HG03108 (cell line): ENCODE results near the gene DNAH8.

Experiments used
- ATAC-seq: cut with Tn5 transposase; IDR thresholded peaks from one replicate; pipeline ENCODE4 v1.9.1; 2021; ENCODE audit warnings: moderate library complexity; ENCODE audit not compliant: unreplicated experiment

Gene DNAH8

DNA sequence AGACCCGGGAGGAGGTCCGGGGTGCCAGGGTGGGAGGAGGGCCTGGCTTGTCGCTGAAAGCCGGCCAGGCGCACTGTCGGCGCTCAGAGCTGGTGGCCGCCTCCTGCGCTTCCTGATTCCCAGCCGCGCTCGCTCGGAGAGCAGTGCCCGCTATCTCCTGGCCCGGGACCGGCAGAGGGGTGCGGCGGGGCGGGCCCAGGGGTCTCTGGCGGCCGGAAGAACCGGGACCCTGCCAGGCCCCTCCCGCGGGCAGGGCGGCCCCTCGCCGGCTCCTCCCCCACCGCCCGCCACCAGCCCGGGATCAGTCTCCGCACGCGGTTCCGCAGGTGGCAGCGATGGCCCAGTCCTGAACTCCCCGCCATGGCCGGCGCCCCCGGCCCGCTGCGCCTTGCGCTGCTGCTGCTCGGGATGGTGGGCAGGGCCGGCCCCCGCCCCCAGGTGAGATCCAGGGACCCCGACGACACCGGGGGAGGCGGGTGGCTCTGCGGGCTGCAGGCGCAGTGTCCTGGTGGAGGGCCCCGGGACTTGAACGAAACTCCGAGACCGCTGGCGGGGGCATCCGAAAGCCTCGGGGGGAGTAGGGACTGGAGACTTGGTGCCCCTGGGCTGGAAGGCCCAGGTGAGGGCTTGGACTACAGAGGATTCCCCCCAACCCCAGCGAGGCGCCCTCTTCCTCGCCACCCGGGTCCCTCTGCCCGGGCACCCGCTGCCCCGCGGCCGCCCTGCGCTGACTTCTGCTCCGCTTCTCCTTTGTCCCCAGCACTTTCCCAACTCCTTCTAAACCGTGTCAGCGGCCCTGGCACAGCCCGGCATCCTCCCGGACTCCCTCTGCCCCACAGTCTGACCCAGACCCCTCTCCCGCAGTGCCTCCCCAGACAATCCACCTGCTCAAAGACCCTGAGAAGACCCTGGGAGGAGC, 333.6 kb downstream of the DNAH8 start, which contains the start of gene GLP1R:
GLP1R (plus strand) TSS at position 301 of the 919 bp plus-strand sequence; CDS start at position 361, 60 bp downstream.
- ATAC-seq = no peak

DNA sequence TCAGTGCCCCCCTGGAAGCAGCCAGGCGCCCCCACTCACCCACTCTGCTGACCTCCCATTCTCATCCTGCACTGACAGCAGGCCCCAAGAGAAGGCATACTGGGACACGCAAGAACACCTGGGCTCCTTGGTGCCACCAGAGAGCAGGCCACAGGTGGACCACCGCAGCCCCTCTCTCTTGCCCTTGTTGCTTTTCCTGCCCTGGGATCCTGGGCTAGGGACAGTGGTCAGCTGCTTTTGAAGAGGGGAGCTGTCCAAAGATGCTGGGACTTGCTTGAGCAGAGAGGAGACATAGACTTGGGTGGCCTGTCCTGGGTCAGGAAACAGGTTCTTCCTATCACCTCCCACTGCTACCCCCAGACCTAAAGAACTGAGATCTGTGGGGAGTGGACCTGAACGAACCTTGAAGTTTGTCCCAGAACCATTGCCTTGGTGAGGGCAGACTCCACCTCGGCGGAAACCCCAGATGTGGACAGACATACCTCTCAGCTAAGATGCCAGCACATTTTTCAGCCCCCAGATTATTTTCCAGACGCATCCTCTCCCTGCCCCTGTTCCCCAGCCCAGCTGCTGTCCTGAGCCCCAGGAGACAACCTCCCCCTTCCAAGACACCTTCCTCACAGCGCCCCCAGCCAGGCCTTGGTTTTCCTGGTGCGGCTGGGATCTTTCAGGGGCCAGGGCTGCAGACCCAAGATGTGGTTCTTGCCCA, 334.6 kb downstream of the DNAH8 start:
- no peak for ATAC-seq

DNA sequence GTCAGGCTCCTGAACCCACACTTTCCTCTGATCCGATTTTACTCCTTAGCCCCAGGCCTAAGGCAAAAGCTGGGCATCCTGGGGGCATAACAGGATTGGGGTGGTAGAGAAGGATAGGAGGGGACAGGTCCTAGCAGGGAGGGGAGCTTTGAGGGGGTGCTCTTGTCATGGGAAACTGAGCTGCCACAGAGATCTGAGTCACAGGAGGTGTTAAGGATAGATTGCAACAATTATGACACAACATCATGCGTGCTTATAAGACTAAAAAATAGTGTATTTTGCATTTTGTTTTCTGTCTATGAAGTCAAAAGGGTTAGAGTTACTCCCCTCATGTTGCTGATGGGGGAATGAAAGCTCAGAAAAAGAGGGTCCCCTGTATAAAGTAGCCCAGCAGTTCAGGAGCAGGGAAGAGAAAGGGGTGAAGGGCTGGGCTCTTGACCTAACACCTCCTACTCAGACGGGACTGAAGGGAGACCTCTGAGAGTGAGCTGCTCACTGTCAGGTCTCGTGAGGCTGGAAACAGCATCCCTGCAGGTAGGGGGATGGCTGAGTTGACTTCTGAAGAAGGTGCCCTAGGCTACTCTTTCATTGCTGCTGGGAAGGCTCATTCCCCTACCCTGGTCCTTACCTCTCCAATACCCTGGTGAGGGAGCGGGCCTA, 335.5 kb downstream of the DNAH8 start:
- ATAC-seq = no peak

DNA sequence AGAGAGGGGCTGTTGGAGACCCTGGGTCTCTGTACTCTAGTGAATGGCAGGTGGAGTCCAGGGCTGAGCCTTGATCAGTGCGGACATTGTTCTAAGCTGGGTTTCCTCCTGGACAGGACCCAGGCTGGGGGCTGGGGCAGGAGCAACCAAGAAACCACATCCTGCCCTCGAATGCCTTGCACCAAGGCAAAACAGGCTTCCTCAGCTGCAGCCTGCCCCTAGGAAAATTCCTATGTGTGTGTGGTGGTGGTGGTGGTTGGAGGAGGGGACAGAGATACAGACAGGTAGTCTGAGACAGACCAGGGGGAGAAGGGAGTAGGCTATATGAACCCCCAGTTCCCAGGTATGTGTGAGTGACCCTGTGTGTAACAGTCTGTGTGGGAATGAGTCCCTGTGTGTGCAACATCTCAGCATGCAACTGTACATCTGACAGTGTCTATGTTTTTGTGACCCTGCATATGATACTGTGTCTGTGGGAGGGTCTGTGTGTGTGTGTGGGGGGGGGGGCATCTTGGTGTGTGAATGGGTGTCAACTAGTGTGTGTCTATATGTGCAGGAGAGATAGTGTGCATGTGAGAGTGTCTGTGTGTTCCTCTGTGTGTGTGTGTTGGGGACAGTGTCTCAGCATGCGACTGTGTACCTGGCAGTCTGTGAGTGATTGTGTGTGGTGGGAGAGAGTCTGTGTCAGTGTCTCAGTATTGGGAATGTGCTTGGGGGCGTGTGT, 336.4 kb downstream of the DNAH8 start:
- ATAC-seq = no peak

DNA sequence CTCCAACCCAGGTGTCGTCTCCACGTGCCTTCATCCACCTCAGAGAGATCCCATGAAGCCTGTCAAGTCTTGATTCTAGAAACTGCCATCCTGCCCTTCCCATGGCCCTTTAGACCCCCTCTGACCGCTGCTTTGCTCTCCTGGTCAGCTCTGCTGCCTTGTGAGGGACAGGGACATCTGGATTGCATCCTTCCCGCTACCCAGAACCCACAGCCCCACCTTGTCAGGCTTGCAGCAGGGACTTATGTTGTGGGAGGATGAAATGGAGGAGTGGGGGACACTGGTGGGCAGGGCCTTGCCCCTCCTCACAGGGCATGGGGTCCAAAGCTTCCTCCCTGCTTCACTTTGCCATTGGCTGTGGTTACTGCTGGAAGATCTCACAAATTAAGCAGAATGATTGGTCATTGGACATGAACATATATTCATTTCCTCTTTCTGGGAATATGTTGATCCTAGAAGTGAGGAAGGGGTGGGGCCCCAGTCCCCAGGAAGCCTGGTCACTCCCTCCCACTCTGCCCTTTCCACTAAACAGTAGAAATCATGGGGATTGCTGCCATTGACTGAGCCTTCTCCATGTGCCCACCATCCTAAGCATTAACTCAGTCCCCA, 338.0 kb downstream of the DNAH8 start:
- no peak for ATAC-seq

DNA sequence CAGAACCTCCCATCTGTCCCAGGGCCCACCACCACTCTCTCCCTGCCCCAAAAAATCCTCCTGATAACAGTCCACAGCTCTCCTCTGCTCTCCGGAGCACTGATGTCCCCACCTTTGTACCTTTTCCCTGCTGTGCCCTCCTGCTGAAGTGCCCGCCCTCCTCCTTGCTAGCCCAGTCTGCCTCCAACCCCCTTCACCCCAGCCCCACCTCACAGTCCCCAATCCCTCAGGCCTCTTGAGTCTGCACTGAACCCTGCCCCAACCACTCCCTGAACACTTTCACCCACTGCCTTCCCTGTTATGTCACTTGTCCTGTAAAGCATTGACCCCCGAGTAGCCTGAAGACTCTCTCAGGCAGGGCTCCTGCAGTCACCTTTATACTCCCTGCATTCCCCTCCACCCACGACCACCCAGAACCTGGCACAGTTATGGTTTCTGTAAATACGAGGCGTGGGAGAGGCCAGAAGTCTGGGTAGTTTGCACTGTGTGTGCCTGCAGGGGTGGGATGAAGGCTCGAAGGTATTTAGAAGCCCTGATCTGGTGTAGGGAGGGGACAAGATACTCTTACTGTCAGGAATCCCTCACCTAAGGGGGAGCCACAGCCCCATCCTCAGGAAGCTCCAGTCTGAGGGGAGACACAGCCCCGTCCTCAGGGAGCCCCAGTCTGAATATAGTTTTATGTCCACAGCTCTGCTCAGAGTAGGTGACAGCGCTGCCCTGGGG, 338.9 kb downstream of the DNAH8 start:
- ATAC-seq = no peak

DNA sequence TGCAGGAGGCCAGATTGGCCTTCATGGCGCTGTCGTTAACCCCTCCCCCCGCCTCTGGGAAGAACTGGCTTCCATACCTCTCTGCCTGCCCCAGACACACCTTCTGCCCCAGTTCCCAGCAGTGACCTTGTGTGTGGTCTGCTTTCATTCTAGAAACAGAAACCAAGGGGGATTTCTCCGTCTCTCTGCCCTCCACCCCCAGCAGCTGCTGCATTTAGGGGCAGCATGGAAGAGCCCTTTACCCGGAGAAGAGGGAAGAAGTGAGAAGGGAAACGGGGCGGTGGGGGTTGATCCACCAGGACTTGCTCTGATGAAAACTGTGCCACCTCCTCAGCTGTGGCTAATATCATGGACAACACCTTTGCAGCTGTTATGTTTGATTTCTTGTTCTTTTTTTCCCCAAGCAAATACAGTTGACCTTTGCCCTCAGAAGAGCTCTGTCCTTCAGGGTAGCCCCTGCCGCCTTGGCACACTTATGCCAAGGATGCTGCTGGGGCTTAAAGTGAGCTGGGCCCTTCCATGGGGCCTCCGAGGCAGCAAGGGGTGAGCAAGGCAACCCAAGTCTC, 339.5 kb downstream of the DNAH8 start:
- ATAC-seq = no peak

DNA sequence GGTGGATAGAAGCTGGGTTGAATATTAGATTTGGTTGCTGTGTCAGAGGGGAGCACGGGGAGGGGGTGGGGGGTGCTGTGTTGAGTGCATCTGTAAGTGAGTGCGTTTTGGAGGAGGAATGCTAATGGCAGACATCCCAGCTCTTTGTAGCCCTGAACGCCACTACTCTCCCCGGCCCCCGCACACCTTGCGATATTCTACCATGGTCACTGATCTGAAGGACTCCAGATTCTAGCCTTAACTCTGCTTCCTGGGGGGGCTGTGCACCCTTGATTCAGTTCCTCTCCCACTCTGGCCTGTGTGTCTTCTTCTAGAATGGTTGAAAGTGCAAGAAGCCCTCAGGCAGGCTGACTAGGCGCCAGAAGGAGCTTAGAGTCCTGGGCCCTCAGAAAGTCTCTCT, 340.6 kb downstream of the DNAH8 start:
- no peak for ATAC-seq

DNA sequence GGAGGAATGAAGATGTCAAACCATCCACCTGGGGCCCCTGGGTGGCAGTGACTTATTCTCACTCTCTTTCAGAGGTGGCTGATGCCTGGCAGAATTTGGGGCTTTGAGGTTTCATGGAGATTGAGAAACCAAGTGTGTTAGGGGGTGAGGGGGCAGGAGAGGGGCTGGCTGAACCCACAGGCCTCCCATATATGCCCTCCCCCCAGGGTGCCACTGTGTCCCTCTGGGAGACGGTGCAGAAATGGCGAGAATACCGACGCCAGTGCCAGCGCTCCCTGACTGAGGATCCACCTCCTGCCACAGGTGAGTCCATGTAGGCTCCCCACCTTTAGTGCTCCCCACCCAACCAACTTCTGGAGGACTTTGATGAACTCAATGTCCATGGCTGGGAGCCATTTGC, 341.1 kb downstream of the DNAH8 start:
- ATAC-seq = no peak

DNA sequence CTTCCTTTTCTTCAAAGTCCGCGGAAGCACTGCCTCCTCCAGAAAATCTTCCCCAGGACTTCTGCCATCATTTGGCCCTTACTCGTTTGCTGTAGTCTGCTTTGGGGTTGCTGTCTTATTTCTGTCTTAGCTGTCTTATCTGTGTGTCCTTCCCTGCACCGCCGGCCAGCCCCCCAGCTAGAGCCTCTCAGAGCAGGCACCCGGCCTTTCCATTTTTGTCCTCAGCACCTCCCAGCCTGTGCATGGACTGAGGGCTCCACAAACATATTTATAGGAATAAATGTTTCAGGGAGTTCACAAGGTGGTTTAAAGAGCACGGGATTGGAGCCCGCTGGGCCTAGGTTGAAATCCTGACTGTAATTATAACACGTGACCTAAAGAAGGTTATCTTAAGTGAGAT, 341.6 kb downstream of the DNAH8 start:
- no peak for ATAC-seq

DNA sequence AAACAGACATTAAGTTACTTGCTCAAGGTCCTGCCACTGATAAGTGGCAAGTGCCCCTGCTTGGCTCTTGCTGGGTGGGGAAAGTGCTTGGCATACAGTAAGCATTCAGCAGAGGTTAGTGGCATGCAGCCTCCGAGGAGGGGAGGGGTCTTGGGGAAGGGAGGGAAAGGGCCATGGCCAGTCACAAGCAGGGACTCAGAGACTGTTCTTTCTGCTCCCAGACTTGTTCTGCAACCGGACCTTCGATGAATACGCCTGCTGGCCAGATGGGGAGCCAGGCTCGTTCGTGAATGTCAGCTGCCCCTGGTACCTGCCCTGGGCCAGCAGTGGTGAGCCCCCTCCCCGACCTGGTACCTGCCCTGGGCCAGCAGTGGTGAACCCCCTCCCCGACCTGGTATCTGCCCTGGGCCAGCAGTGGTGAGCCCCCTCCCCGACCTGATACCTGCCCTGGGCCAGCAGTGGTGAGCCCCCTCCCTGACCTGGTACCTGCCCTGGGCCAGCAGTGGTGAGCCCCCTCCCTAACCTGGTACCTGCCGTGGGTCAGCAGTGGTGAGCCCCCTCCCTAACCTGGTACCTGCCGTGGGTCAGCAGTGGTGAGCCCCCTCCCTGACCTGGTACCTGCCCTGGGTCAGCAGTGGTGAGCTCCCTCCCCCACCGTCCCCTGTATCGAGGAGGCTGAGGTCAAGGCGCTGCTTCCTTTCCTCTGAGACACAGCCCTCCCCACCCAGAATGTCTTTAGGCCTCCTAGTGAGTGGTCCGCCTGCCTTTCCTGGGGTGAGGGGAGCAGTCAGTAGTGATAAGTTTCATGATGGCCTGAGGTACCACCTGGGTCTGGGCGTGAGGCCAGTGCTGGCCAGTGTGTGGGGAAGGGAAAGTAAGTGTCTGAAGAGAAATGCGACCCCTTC, 342.4 kb downstream of the DNAH8 start:
- ATAC-seq = no peak

DNA sequence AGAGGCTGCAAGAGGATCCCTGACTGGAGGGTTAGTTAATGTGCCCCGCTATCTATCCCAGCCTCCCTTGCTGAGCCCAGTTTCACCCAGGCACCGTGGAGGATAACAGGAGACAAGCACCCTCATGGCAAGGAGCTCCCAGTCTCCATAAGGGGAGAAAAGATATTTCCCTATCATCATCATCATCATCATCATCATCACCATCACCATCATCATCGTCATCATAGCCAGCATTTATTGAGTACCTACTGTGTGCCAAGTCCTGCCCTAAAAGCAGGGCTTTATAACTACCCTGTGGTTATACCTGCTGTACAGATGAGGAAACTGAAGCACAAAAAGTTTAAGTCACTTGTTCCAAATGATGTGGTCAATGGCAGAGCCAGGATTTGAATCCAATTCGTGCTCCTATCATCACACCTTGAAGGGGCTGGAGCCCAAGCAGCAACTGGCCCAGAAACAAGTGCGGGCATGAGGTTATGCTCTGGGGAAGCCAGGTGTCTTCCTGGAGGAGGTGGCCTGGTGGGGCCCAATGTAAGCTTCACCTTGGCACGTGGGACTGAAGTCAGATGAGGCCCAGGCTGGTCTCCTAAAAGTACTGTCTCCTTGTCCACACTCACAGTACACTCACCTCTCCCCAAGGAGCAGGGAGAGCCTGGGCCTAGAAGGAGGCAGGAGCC, 343.5 kb downstream of the DNAH8 start:
- no peak for ATAC-seq

DNA sequence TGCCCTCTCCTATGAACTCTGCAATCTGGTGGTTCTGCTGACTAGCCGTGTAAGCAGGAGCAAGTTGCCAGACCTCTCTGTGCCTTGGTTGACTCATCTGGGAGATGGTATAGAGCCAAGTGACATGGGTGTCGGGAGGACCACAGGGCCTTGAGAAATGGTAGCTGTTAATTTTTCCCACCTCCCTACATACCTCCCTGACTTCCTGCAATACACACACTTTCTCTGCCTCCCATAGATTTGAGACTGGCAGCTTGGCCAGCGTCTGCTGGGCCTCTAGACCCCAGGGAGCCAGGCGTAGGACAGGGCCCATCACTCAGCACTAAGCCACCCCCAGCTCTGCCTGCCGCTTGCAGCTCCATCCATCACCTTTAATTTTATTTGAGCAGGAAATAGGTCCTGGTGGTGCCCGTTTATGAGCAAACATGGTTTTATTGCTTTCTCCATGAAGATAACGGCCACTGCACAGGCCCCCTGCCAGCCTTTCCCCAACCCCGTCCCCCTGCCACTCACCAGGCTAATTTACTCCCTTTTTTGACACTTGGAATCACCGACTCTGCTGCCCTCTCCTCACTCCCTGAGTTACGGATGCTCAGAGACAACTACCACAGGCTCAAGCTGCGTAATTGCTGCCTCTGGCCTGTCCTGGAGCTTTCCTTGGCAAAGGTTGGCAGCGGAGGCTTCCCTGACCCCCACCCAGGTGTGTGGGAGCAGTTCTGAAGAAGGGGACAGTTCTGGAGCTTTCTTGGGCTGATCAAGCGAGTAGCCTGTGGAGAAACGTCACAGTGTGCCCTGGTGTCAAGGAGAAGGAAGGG, 344.6 kb downstream of the DNAH8 start:
- no peak for ATAC-seq

DNA sequence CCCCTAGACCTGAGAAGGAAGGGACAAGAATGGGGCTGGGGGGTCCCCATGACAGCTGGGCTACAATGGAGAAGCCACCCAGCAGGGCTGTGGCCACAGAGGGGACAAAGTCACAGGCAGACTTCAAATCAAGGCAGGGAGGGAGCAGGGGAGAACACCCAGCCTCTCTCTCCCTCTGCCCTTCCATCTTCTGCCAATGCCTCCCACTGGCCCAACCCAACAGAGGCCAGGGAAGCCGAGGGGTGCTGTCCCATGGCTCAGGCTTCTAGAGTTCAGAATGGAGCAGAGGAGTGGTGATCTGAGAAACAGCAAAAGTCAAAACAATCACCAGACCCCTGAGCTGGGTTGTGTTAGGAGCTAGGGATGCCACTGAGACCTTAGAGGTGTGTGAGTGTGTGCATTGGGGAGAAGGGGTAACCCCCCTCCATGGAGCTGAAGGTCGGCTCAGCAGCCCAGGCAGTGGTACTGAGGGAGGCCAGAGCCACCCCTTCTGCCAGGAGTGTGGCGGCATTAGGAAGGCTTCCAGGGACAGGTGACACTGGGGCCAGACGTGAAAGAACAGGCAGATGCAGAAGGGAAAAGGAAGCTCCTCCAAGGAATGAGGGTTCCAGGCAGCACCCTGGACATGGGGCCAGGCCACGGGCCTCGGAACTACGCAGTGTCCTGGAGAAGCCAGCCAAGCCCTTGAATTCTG, 345.5 kb downstream of the DNAH8 start:
- no peak for ATAC-seq

DNA sequence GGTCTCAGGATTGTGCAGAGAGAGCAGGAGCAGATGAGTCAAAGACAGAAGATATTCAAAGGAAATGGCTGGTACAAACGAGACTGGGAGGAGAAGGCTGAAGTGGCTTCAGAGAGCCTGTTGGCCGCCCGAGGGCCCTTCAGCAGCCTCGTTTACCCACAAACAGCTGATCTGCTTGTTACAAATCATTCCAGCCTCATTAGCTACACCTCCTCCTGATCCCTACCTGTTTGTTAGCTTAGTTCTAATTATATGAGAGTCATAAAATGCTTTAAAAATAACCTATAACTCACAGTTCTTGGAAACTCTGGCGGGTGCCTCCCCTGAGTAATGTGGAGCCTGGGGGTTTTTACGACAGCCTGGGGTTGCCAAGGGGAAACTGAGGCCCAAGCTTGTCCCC, 346.1 kb downstream of the DNAH8 start:
- ATAC-seq = no peak

DNA sequence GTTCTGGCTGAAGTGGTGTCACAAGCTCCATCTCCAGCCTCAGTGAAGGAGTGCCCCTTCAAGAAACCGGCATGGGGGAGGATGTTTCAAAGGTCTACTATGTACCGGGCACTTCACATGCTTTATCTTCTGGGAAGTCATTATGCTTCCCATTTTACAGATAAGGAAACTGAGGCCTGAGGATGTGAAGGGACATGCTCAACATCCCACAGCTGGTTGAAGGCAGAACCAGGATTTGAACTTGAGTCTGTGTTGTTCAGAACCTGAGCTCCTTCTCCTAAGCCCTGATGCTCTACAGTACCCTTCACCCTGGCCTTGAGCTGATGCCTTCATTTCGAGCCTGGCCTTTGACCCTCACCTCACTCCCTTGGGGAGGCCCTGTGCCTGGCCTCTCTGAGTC, 346.5 kb downstream of the DNAH8 start:
- no peak for ATAC-seq
